ENCODE measurements around the gene LOXL3.

Gene LOXL3

DNA sequence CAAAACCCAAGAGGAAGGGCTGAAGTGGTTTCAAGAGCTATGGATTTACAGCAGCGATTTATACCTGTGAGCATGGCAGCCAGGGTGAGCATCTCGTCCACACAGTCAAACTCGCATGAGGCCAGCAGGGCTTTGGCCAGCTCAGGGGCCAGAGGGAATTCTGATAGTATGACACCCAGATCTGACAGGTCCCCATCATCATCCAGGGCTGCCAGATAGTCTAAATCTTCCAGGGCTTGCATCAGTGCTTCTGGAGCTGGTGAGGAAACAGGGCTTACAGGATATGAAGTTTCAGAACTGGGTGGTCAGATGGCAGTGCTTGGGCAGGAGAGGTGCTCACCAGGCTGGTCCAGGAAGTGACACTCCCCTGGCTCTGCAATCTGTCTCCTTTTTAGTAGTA, 31.2 kb downstream of the LOXL3 start:
- Histone ChIP-seq H3K27ac (no peak overlapping the region), H2AFZ (no peak overlapping the region), H3K4me1 (no peaks in the 10 kb centered on the region), H3K36me3 (ENCODE audit: control insufficient read depth, insufficient read depth, low read length) (no peaks in the 10 kb centered on the region), H3K4me3 (ENCODE audit: low read depth, low read length) (no peak overlapping the region), H3K9me3 (ENCODE audit: control insufficient read depth, low read length) (no peaks in the 10 kb centered on the region), H3K9ac (no peak overlapping the region), H3K79me2 (no peaks in the 10 kb centered on the region), H3K4me2 (ENCODE audit: low read length) (no peak overlapping the region), H3K27me3 (ENCODE audit: control insufficient read depth, insufficient read depth, low read length) (no peaks in the 10 kb centered on the region)
- TF ChIP-seq, protein P1, sequence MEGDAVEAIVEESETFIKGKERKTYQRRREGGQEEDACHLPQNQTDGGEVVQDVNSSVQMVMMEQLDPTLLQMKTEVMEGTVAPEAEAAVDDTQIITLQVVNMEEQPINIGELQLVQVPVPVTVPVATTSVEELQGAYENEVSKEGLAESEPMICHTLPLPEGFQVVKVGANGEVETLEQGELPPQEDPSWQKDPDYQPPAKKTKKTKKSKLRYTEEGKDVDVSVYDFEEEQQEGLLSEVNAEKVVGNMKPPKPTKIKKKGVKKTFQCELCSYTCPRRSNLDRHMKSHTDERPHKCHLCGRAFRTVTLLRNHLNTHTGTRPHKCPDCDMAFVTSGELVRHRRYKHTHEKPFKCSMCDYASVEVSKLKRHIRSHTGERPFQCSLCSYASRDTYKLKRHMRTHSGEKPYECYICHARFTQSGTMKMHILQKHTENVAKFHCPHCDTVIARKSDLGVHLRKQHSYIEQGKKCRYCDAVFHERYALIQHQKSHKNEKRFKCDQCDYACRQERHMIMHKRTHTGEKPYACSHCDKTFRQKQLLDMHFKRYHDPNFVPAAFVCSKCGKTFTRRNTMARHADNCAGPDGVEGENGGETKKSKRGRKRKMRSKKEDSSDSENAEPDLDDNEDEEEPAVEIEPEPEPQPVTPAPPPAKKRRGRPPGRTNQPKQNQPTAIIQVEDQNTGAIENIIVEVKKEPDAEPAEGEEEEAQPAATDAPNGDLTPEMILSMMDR (IDR thresholded peaks at IDR 0.05): no peak

DNA sequence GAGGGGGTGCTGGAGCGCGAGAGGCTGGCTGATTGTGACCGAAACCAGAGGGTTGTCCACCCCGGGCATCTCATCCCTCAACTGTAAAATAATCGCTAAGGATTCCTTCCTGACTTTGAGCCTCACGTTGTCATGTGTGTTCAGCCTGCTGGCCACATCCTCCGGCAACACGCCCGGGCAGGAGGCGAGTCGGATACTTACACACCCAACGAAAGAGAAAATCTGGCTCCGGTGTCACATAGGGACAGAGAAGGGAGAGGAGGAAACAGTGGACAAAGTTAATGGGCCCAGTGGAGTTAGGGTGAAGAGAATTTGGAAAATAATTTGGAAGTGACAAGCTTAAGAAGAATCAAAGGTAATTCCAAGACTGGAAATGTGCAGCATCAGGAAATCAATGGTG, 37.1 kb downstream of the LOXL3 start:
- Histone ChIP-seq H3K4me3 (ENCODE audit: low read depth, low read length) (peak overlapping the region; percentile 46), H3K9me3 (ENCODE audit: control insufficient read depth, low read length) (no peaks in the 10 kb centered on the region), H2AFZ (peak overlapping the region; percentile 62), H3K27me3 (ENCODE audit: control insufficient read depth, insufficient read depth, low read length) (no peaks in the 10 kb centered on the region), H3K36me3 (ENCODE audit: control insufficient read depth, insufficient read depth, low read length) (no peaks in the 10 kb centered on the region), H3K4me1 (no peaks in the 10 kb centered on the region), H3K4me2 (ENCODE audit: low read length) (peak overlapping the region; percentile 61), H3K9ac (no peak overlapping the region), H3K27ac (no peak overlapping the region), H3K79me2 (no peaks in the 10 kb centered on the region)
- TF ChIP-seq, protein P1 (IDR thresholded peaks at IDR 0.05): no peak

DNA sequence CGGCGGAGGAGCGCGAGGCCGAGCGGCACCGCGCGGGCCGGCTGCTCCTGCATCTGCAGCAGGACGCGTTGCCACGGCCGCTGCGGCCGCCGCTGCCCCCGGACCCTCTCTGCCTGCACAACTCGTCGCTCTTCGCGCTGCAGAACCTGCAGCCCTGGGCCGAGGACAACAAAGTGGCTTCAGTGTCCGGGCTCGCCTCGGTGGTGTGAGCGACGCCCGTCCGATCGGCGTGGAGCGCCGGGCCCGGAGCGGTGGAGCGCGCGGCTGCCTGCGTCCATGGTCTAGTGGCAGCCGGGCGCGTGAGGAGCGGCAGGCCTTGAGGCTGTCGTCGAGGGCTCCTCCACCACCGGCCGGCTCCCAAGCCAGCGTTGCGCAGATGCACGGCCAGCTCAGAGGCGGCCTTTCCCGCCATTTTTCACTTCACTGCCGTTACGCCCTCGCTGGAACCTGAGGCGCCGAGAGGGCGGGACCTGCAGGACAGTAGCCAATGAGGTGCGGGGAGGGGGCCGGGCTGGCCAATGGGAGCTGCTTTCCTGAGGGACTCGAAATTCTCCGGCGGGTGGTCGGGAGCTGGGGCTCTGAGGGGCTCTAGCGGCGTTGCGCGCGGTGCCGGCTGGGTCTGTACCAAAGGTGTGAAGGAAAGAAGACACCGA, 37.6 kb downstream of the LOXL3 start:
- no peaks in the 10 kb centered on the region for H3K4me1 ChIP-seq
- H3K4me3 ChIP-seq (ENCODE audit: low read depth, low read length): peak overlapping the region; percentile 46
- no peaks in the 10 kb centered on the region for H3K27me3 ChIP-seq (ENCODE audit: control insufficient read depth, insufficient read depth, low read length)
- peak overlapping the region; percentile 62 for H2AFZ ChIP-seq
- TF ChIP-seq, protein P1 (IDR thresholded peaks at IDR 0.05): no peak
- no peak overlapping the region for H3K27ac ChIP-seq
- no peaks in the 10 kb centered on the region for H3K9me3 ChIP-seq (ENCODE audit: control insufficient read depth, low read length)
- H3K36me3 ChIP-seq (ENCODE audit: control insufficient read depth, insufficient read depth, low read length): no peaks in the 10 kb centered on the region
- no peaks in the 10 kb centered on the region for H3K79me2 ChIP-seq
- peak overlapping the region; percentile 61 for H3K4me2 ChIP-seq (ENCODE audit: low read length)
- no peak overlapping the region for H3K9ac ChIP-seq

DNA sequence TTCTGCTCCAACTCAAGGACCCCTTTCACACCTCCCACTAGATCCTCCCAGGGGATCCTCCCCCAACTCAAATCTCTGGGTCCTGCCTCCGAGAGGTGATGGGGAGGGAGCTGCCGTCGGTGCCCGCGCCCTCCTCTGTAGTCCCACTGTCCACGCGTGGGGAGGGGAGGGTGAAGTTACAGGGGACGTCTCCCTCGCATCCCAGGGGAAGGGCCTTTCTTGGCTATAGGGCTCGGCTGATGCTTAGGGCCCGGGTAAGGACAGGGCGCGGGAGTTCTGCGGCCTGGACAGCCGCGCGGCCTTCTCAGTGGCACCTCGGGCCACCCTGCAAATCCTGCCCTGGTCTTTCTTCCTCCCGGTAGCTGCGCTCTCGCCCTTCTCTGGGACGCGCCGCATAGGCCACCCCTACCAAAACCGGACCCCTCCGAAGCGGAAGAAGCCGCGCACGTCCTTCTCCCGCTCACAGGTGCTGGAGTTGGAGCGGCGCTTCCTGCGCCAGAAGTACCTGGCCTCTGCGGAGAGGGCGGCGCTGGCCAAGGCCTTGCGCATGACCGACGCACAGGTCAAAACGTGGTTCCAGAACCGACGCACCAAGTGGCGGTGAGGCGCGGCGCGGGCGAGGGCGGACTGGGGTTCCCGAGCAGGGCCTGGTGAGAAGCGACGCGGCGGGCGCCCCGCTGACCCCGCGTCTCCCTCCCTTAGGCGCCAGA, 38.3 kb downstream of the LOXL3 start:
- no peaks in the 10 kb centered on the region for H3K36me3 ChIP-seq (ENCODE audit: control insufficient read depth, insufficient read depth, low read length)
- peak overlapping the region; percentile 61 for H3K4me2 ChIP-seq (ENCODE audit: low read length)
- peak overlapping the region; percentile 46 for H3K4me3 ChIP-seq (ENCODE audit: low read depth, low read length)
- H2AFZ ChIP-seq: peak overlapping the region; percentile 62
- H3K79me2 ChIP-seq: no peaks in the 10 kb centered on the region
- TF ChIP-seq, protein P1 (IDR thresholded peaks at IDR 0.05): no peak
- H3K4me1 ChIP-seq: no peaks in the 10 kb centered on the region
- no peaks in the 10 kb centered on the region for H3K9me3 ChIP-seq (ENCODE audit: control insufficient read depth, low read length)
- H3K27me3 ChIP-seq (ENCODE audit: control insufficient read depth, insufficient read depth, low read length): no peaks in the 10 kb centered on the region
- H3K9ac ChIP-seq: no peak overlapping the region
- H3K27ac ChIP-seq: no peak overlapping the region

Measured in parathyroid adenoma (tissue), 2 donors.